Endothelial cell of umbilical vein (primary cell): ENCODE results near the gene GCM1. TPM values are rescaled to one million over a fixed set of nuclear protein-coding genes. Genes with fewer than 3 reads are reported as not detected.

Experiments used
- BruUV-seq: library from RNA; stranded (reverse); fragments of 400-500 nt; replicated peaks from 2 replicates; lab custom pipeline; 2021; lab: Mats Ljungman, UMichigan
- CTCF ChIA-PET: fragments of 300-600, 350-600 bp; sonication (Branson Sonifier 250); formaldehyde crosslinking; loops from one replicate; lab custom pipeline; 2021; ENCODE audit warnings: antibody characterized with exemption, inconsistent platforms; lab: Charles Lee
- POLR2A ChIA-PET: fragments of 300-600, 350-600 bp; sonication (Branson Sonifier 250); formaldehyde crosslinking; loops from one replicate; lab custom pipeline; 2021; ENCODE audit warnings: antibody characterized with exemption, inconsistent platforms; lab: Charles Lee
- DNase-seq: peaks from one replicate; pipeline ENCODE4 v3.0.0-alpha.2; 2011; ENCODE audit warnings: low read depth, low spot score
- FAIRE-seq: peaks from 2 replicates; lab custom pipeline; 2011; peaks lifted over from hg19 to GRCh38; lab: Jason Lieb, UNC
- H2AFZ ChIP-seq: 2 replicates; pipeline ENCODE4 v1.6.0; 2012; ENCODE audit warnings: low read depth, low read length, control low read depth, inconsistent platforms
- H3K27ac ChIP-seq: 2 replicates; pipeline ENCODE4 v1.5.1; 2011; ENCODE audit warnings: low read depth, mild to moderate bottlenecking, control low read depth, low read length, moderate library complexity; ENCODE audit not compliant: insufficient read depth
- H3K27me3 ChIP-seq, 2 experiments: 2 replicates each; pipeline versions ENCODE4 v1.6.0 to v1.6.1; 2011; ENCODE audit warnings: low read length in 2 of 2, mixed read lengths in 1 of 2; ENCODE audit not compliant: control insufficient read depth in 2 of 2, insufficient read depth in 2 of 2
- H3K36me3 ChIP-seq, 2 experiments: 2 replicates in 1 of 2; 3 replicates in 1 of 2; pipeline ENCODE4 v1.5.1; 2011; ENCODE audit warnings: low read length in 2 of 2, mild to moderate bottlenecking in 1 of 2, moderate library complexity in 1 of 2; ENCODE audit not compliant: control insufficient read depth in 2 of 2, insufficient read depth in 2 of 2; ENCODE audit errors: extremely low read depth in 1 of 2
- H3K4me1 ChIP-seq: 3 replicates; pipeline ENCODE4 v1.5.1; 2011; ENCODE audit warnings: mild to moderate bottlenecking, low read length; ENCODE audit not compliant: control insufficient read depth, insufficient read depth; ENCODE audit errors: extremely low read depth
- H3K4me2 ChIP-seq: 2 replicates; pipeline ENCODE4 v1.6.1; 2011; ENCODE audit warnings: low read length, control low read depth, mixed read lengths; ENCODE audit not compliant: insufficient read depth
- H3K4me3 ChIP-seq, 3 experiments: fragments of 200-600 bp in 1 of 3; sonication (generic), shearing (Covaris generic) in 1 of 3; replicated peaks in 1 of 3; 2 replicates each; pipeline ENCODE4 v1.5.1; 2011 to 2016; ENCODE audit warnings: control low read depth in 3 of 3, low read length in 3 of 3, mild to moderate bottlenecking in 2 of 3, inconsistent platforms in 1 of 3, low read depth in 1 of 3, moderate library complexity in 1 of 3; ENCODE audit not compliant: insufficient read depth in 1 of 3
- H3K79me2 ChIP-seq: 2 replicates; pipeline ENCODE4 v1.6.0; 2012; ENCODE audit warnings: low read length, inconsistent platforms; ENCODE audit not compliant: control insufficient read depth, insufficient read depth
- H3K9ac ChIP-seq: replicated peaks from 2 replicates; pipeline ENCODE3; 2011; ENCODE audit warnings: low read length, control low read depth; ENCODE audit not compliant: insufficient read depth; ENCODE audit errors: extremely low read depth
- H3K9me1 ChIP-seq: replicated peaks from 3 replicates; pipeline ENCODE4 v1.6.0; 2011; ENCODE audit warnings: mild to moderate bottlenecking, low read length; ENCODE audit not compliant: control insufficient read depth, insufficient read depth; ENCODE audit errors: extremely low read depth
- H3K9me3 ChIP-seq: replicated peaks from 2 replicates; pipeline ENCODE4 v1.5.1; 2012; ENCODE audit warnings: low read length, inconsistent platforms; ENCODE audit not compliant: control insufficient read depth, insufficient read depth
- H4K20me1 ChIP-seq: replicated peaks from 2 replicates; pipeline ENCODE3; 2011; ENCODE audit warnings: mild to moderate bottlenecking, low read length; ENCODE audit not compliant: control insufficient read depth, insufficient read depth; ENCODE audit errors: extremely low read depth
- EZH2 ChIP-seq: IDR thresholded peaks from 2 replicates; pipeline ENCODE4 v1.6.1; 2012; ENCODE audit warnings: borderline replicate concordance, low read depth, mild to moderate bottlenecking, moderate library complexity, low read length, inconsistent platforms; ENCODE audit not compliant: severe bottlenecking
- FOS ChIP-seq: IDR thresholded peaks from 2 replicates; pipeline ENCODE4 v1.6.1; 2011; ENCODE audit warnings: mild to moderate bottlenecking, low read length, moderate library complexity, borderline replicate concordance; ENCODE audit not compliant: insufficient read depth
- GATA2 ChIP-seq: IDR thresholded peaks from 2 replicates; pipeline ENCODE4 v1.7.0; 2011; ENCODE audit warnings: low read depth, mild to moderate bottlenecking, moderate library complexity, mixed read lengths, low read length; ENCODE audit not compliant: insufficient read length, insufficient read depth
- JUN ChIP-seq: IDR thresholded peaks from 2 replicates; pipeline ENCODE4 v1.6.1; 2011; ENCODE audit warnings: borderline replicate concordance, low read depth; ENCODE audit not compliant: insufficient read length, insufficient read depth
- MAX ChIP-seq: IDR thresholded peaks from 2 replicates; pipeline ENCODE4 v1.6.1; 2011; ENCODE audit not compliant: insufficient read depth, insufficient read length
- MYC ChIP-seq: IDR thresholded peaks from one replicate; pipeline ENCODE4 v1.6.1; 2011; ENCODE audit warnings: mild to moderate bottlenecking, low read depth, low read length
- POLR2A ChIP-seq: IDR thresholded peaks from 2 replicates; pipeline ENCODE4 v1.6.1; 2012; ENCODE audit warnings: low read depth, mild to moderate bottlenecking, control low read depth, low read length
- POLR2AphosphoS5 ChIP-seq: IDR thresholded peaks from 2 replicates; pipeline ENCODE4 v1.6.1; 2012; ENCODE audit warnings: low read depth, mild to moderate bottlenecking, control low read depth, low read length, moderate library complexity; ENCODE audit not compliant: insufficient read depth
- dilution Hi-C: fragments of 300-500 bp; cut with MboI; formaldehyde crosslinking; loops from one replicate; pipeline ENCODE4 v1.15.0; 2019; ENCODE audit warnings: low sequenced_read_pairs; ENCODE audit not compliant: extremely low pct_ligation_motif_present
- intact Hi-C: fragments of 100-400 bp; cut with micrococcal nuclease; formaldehyde crosslinking; loops from one replicate; pipeline ENCODE4 v1.10.0; 2022
- polyA plus RNA-seq, 4 experiments: library from polyadenylated mRNA; depleted of rRNA in 3 of 4; stranded (reverse) in 3 of 4; unstranded in 1 of 4; fragments of >200 nt; gene quantifications; 2 replicates each; pipeline versions ENCODE4 v1.2.1 to v1.2.3, GENCODE V29; 2011 to 2012; ENCODE audit warnings: missing spikeins in 1 of 4
- total RNA-seq: library from RNA; stranded (reverse); gene quantifications from 2 replicates; pipeline ENCODE4 v1.2.3, GENCODE V29; 2021
- TF ChIP-seq, protein P1 (sequence below), 2 donors: IDR thresholded peaks; 1 replicate in 1 of 2; 2 replicates in 1 of 2; pipeline ENCODE4 v1.5.1; 2011; ENCODE audit warnings: low read length in 2 of 2, mild to moderate bottlenecking in 2 of 2, moderate library complexity in 2 of 2, control low read depth in 1 of 2, inconsistent platforms in 1 of 2, low read depth in 1 of 2; ENCODE audit not compliant: insufficient read depth in 1 of 2; ENCODE audit errors: extremely low read depth in 1 of 2

The GCM1 gene
- total and polyA plus RNA-seq, 2 donors (not counting 3 experiments of a cell fraction or from before 2014, with no cell fraction given): not detected

- no peak for DNase-seq
- H3K9ac ChIP-seq: no peak overlapping the region
- no peaks in the 10 kb centered on the region for H3K36me3 ChIP-seq
- H3K9me1 ChIP-seq: no peaks in the 10 kb centered on the region
- no peaks in the 10 kb centered on the region for H3K4me1 ChIP-seq
- ChIA-PET POLR2A (no interaction called here), CTCF (no interaction called here)
- no peak overlapping the region for H3K4me2 ChIP-seq
- intact Hi-C loops: no loop called here
- TF ChIP-seq POLR2A (no peak), POLR2AphosphoS5 (no peak), EZH2 (no peak), GATA2 (no peak), FOS (no peak), MYC (no peak), MAX (no peak), JUN (no peak)
- TF ChIP-seq, protein P1, sequence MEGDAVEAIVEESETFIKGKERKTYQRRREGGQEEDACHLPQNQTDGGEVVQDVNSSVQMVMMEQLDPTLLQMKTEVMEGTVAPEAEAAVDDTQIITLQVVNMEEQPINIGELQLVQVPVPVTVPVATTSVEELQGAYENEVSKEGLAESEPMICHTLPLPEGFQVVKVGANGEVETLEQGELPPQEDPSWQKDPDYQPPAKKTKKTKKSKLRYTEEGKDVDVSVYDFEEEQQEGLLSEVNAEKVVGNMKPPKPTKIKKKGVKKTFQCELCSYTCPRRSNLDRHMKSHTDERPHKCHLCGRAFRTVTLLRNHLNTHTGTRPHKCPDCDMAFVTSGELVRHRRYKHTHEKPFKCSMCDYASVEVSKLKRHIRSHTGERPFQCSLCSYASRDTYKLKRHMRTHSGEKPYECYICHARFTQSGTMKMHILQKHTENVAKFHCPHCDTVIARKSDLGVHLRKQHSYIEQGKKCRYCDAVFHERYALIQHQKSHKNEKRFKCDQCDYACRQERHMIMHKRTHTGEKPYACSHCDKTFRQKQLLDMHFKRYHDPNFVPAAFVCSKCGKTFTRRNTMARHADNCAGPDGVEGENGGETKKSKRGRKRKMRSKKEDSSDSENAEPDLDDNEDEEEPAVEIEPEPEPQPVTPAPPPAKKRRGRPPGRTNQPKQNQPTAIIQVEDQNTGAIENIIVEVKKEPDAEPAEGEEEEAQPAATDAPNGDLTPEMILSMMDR (IDR thresholded peaks at IDR 0.05; ENCODE audit: extremely low read depth in 1 of 2, insufficient read depth in 1 of 2, low read depth in 1 of 2, low read length in 2 of 2): no peak
- dilution Hi-C loops: no loop called here
- no peaks in the 10 kb centered on the region for H3K79me2 ChIP-seq
- peaks cover 0 to 3% of the 10 kb centered on the region in 2 experiments for H3K27me3 ChIP-seq
- H4K20me1 ChIP-seq: no peaks in the 10 kb centered on the region
- no peak for FAIRE-seq
- BruUV-seq: no TSS peak
- no peak overlapping the region for H3K4me3 ChIP-seq
- H2AFZ ChIP-seq: no peak overlapping the region
- no peak overlapping the region for H3K27ac ChIP-seq
- no peaks in the 10 kb centered on the region for H3K9me3 ChIP-seq
These were observed 3.9 kb upstream of the GCM1 start for GRCh38 chr6:53152576-53152975.
